ENCODE results near the gene ABCB11. TPM values are rescaled to one million over a fixed set of nuclear protein-coding genes. Genes with fewer than 3 reads are reported as not detected.
A peak's percentile ranks its signal among the peaks of the same experiment; 100 is the strongest.

ABCB11 gene
- total and polyA plus RNA-seq, 2 donors (not counting 3 experiments of a cell fraction or from before 2014, with no cell fraction given), result 0.22 to 0.44 TPM

GRCh38 chr2:169071455-169071854 lies 40.3 kb upstream of the ABCB11 start:
- dilution Hi-C loops (cut with MboI; ENCODE audit: extremely low pct_ligation_motif_present, low sequenced_read_pairs) (no loop called here), intact Hi-C loops (cut with micrococcal nuclease) (no loop called here)
- no peak overlapping the region for H3K4me3 ChIP-seq (replicated peaks in 1 of 3; ENCODE audit: insufficient read depth in 1 of 3, low read depth in 1 of 3, low read length in 3 of 3)
- ChIA-PET CTCF (interaction anchor here (0.5 kb wide), 1 partner anchor 1339 kb away, joined by 3 read pairs; no protein-coding TSS in a partner anchor), POLR2A (interaction anchor here (0.6 kb wide), 1 partner anchor 555 kb away, joined by 3 read pairs; no protein-coding TSS in a partner anchor)
- BruUV-seq (replicated peaks), result no TSS peak
- TF ChIP-seq MAX (IDR thresholded peaks at IDR 0.05; ENCODE audit: insufficient read depth, insufficient read length) (no peak), FOS (IDR thresholded peaks at IDR 0.05; ENCODE audit: borderline replicate concordance, insufficient read depth, low read length) (no peak), POLR2A (IDR thresholded peaks at IDR 0.05; ENCODE audit: low read depth, low read length) (no peak), JUN (IDR thresholded peaks at IDR 0.05; ENCODE audit: borderline replicate concordance, insufficient read depth, insufficient read length, low read depth) (no peak), POLR2AphosphoS5 (IDR thresholded peaks at IDR 0.05; ENCODE audit: insufficient read depth, low read depth, low read length) (no peak), MYC (IDR thresholded peaks at IDR 0.05; ENCODE audit: low read depth, low read length) (no peak), CTCF (IDR thresholded peaks at IDR 0.05; ENCODE audit: extremely low read depth in 1 of 2, insufficient read depth in 1 of 2, low read depth in 1 of 2, low read length in 2 of 2) (no peak)
- H3K36me3 ChIP-seq (ENCODE audit: control insufficient read depth in 2 of 2, extremely low read depth in 1 of 2, insufficient read depth in 2 of 2, low read length in 2 of 2), result no peaks in the 10 kb centered on the region
- no peaks in the 10 kb centered on the region for H3K27me3 ChIP-seq (ENCODE audit: control insufficient read depth in 2 of 2, insufficient read depth in 2 of 2, low read length in 2 of 2)
- H3K4me1 ChIP-seq (ENCODE audit: control insufficient read depth, extremely low read depth, insufficient read depth, low read length), result peaks cover 5% of the 10 kb centered on the region
- H3K4me2 ChIP-seq (ENCODE audit: insufficient read depth, low read length), result no peak overlapping the region
- H3K9me1 ChIP-seq (replicated peaks; ENCODE audit: control insufficient read depth, extremely low read depth, insufficient read depth, low read length), result no peaks in the 10 kb centered on the region
- H3K79me2 ChIP-seq (ENCODE audit: control insufficient read depth, insufficient read depth, low read length), result no peaks in the 10 kb centered on the region
- peak overlapping the region; percentile 31 for H2AFZ ChIP-seq (ENCODE audit: low read depth, low read length)
- no peak overlapping the region for H3K27ac ChIP-seq (ENCODE audit: insufficient read depth, low read depth, low read length)
- no peaks in the 10 kb centered on the region for H3K9me3 ChIP-seq (replicated peaks; ENCODE audit: control insufficient read depth, insufficient read depth, low read length)
- DNase-seq (ENCODE audit: low read depth, low spot score), result no peak
- no peak overlapping the region for H3K9ac ChIP-seq (replicated peaks; ENCODE audit: extremely low read depth, insufficient read depth, low read length)
- FAIRE-seq, result no peak
- no peaks in the 10 kb centered on the region for H4K20me1 ChIP-seq (replicated peaks; ENCODE audit: control insufficient read depth, extremely low read depth, insufficient read depth, low read length)

Data from endothelial cell of umbilical vein (primary cell).